ENCODE measurements around the gene ACOXL. TPM values are rescaled to one million over a fixed set of nuclear protein-coding genes. Genes with fewer than 3 reads are reported as not detected.

ACOXL gene
- total RNA-seq, 4 donors from 2014 or later = 0.64 TPM; not detected in 3

DNA sequence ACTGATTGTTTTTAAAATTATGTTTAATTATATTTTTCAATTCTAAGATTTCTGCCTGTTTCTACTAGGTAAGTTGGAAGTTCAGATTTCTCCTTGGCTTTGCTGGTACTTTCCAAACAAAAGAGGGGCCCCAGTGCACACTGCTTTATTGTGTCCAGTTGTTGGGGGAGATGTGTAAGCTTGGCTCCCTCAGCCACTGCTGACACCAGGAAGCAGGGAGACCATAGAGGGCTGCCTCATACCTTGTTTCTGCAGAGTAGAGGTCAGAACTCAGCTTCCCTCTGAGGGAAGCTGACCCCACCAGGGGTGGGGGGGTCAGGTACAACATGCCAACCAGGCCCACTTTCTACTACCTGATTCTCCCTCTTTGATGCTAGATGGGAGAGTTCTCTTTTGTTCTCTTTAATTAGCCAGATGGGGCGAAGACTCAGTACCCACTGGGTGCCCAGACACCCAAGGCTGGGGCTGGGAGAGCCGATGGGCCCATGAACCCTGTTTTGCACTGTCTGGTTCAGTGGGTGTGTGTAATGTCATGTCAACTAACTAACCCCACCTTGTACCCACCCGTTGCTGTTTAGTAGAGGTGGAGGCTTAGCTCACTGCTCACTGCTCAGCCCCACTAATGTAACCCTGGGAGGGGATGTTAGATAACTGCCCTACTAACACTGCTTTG, 403.0 kb downstream of the ACOXL start:
- Histone ChIP-seq H3K27me3 (no peaks in the 10 kb centered on the region), H3K4me1 (peaks cover 23% of the 10 kb centered on the region), H3K4me3 (no peak overlapping the region), H3K9me3 (no peaks in the 10 kb centered on the region), H3K27ac (no peak overlapping the region), H3K36me3 (peaks cover 3% of the 10 kb centered on the region)
- WGBS = 94% methylated on average over 3 of the region's 3 CpGs
- DNase-seq (ENCODE audit: low spot score in 2 of 2) = no peak
- TF ChIP-seq EP300 (IDR thresholded peaks at IDR 0.05) (no peak), POLR2AphosphoS5 (IDR thresholded peaks at IDR 0.05) (no peak), POLR2A (IDR thresholded peaks at IDR 0.05) (no peak)
- TF ChIP-seq, protein P1, sequence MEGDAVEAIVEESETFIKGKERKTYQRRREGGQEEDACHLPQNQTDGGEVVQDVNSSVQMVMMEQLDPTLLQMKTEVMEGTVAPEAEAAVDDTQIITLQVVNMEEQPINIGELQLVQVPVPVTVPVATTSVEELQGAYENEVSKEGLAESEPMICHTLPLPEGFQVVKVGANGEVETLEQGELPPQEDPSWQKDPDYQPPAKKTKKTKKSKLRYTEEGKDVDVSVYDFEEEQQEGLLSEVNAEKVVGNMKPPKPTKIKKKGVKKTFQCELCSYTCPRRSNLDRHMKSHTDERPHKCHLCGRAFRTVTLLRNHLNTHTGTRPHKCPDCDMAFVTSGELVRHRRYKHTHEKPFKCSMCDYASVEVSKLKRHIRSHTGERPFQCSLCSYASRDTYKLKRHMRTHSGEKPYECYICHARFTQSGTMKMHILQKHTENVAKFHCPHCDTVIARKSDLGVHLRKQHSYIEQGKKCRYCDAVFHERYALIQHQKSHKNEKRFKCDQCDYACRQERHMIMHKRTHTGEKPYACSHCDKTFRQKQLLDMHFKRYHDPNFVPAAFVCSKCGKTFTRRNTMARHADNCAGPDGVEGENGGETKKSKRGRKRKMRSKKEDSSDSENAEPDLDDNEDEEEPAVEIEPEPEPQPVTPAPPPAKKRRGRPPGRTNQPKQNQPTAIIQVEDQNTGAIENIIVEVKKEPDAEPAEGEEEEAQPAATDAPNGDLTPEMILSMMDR (IDR thresholded peaks at IDR 0.05) = no peak

DNA sequence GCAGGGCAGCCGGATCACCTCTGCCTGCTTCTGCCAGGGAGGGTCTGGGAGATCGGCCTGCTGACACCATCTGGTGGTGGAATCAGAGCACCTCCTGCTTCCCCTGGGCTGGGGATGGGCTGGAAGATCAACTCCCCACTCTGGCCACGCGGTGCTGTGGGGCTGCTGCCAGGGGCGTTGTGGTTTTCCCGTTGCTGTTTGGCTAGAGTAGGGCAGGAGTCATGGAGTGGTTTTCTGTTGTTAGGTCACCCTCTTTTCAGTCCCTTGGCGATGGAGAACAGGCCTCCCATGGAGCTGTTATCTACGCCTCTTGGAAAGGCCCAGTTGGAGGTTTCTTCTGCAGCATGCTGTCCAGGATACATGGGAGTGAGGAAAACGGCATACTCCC, 403.5 kb downstream of the ACOXL start:
- H3K27ac ChIP-seq = no peak overlapping the region

GRCh38 chr2:111138839-111139238, 406.5 kb downstream of the ACOXL start:
- WGBS = 80% methylated on average over 5 of the region's 5 CpGs
- no peak for DNase-seq (ENCODE audit: low spot score in 2 of 2)
- no peaks in the 10 kb centered on the region for H3K9me3 ChIP-seq
- no peaks in the 10 kb centered on the region for H3K27me3 ChIP-seq
- H3K4me1 ChIP-seq = peaks cover 23% of the 10 kb centered on the region
- TF ChIP-seq POLR2A (IDR thresholded peaks at IDR 0.05) (no peak), EP300 (IDR thresholded peaks at IDR 0.05) (no peak), POLR2AphosphoS5 (IDR thresholded peaks at IDR 0.05) (no peak)
- TF ChIP-seq, protein P1 (IDR thresholded peaks at IDR 0.05) = no peak
- H3K36me3 ChIP-seq = peaks cover 3% of the 10 kb centered on the region
- no peak overlapping the region for H3K27ac ChIP-seq
- H3K4me3 ChIP-seq = no peak overlapping the region

More for the DNA sequence above, 403.5 kb downstream of the ACOXL start:
- Histone ChIP-seq H3K27me3 (no peaks in the 10 kb centered on the region), H3K4me1 (peaks cover 23% of the 10 kb centered on the region), H3K9me3 (no peaks in the 10 kb centered on the region), H3K4me3 (no peak overlapping the region), H3K36me3 (peaks cover 3% of the 10 kb centered on the region)
- TF ChIP-seq POLR2AphosphoS5 (IDR thresholded peaks at IDR 0.05) = no peak
- no peak for TF ChIP-seq POLR2A (IDR thresholded peaks at IDR 0.05)
- TF ChIP-seq EP300 (IDR thresholded peaks at IDR 0.05) = no peak
- TF ChIP-seq, protein P1 (IDR thresholded peaks at IDR 0.05) = no peak
- 86% methylated on average over 9 of the region's 9 CpGs for WGBS
- DNase-seq (ENCODE audit: low spot score in 2 of 2) = peak in 1 of 2 donors; percentile 68

DNA sequence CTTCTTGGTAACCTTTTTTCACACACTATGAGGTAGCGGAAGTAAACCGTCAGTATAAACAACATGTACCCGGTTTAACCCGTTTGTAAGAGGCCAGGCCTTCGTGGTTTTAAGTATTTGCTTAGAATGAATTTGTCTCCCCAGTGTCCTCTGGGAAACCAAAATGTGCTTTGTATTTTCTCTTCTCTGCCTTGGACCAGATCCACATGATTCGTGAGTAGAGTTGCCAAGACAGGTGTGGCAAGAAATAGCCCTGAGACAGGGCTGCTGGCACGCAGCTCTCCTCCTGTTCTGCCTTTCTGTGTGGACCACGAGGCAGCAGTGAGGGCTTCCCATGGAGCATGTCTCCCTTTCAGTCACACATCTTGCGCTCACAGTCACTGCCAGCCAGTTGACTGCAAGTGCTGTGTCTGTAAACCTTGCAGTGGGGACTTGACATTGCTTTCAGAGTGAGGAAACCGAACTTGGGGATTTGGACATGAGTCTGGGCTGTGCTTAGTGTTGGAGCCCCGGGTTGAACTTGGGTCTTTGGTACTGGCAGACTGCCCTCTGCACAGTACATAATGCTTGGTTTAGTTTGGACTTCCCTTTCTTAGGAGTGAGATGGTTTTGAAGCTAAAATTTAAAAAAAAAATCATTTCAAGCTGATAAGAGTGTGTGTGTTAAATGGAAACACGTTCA, 407.4 kb downstream of the ACOXL start:
- 55% methylated on average over 12 of the region's 12 CpGs for WGBS
- Histone ChIP-seq H3K9me3 (no peaks in the 10 kb centered on the region), H3K27ac (no peak overlapping the region), H3K4me3 (no peak overlapping the region), H3K4me1 (peaks cover 23% of the 10 kb centered on the region), H3K36me3 (peaks cover 5% of the 10 kb centered on the region), H3K27me3 (no peaks in the 10 kb centered on the region)
- no peak for DNase-seq (ENCODE audit: low spot score in 2 of 2)
- TF ChIP-seq POLR2A (IDR thresholded peaks at IDR 0.05) = no peak
- TF ChIP-seq, protein P1 (IDR thresholded peaks at IDR 0.05) = no peak

DNA sequence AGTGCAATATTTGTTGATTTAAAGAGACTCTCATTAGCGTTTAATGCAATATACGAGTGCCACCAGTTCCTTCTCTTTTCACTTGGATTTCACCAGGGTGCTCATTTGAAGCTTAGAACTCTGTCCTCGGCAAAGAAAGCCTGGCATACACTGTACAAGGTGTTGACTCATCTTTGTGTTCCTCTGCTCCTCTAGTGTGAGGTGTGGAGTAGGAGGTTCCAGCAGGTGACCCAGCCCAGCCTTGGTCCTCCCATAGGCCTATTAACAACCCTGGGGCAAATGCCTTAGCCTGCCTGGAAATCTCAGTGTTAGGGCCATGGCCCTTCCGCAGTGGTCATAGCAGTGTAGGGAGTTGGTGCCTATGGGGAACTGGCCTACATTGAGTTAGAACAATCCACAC, 408.4 kb downstream of the ACOXL start:
- Histone ChIP-seq H3K27ac (no peak overlapping the region), H3K4me1 (peaks cover 19% of the 10 kb centered on the region), H3K4me3 (no peak overlapping the region), H3K9me3 (no peaks in the 10 kb centered on the region), H3K36me3 (peaks cover 5% of the 10 kb centered on the region), H3K27me3 (no peaks in the 10 kb centered on the region)
- WGBS = 90% methylated on average over 4 of the region's 4 CpGs
- no peak for TF ChIP-seq POLR2A (IDR thresholded peaks at IDR 0.05)
- no peak for TF ChIP-seq EP300 (IDR thresholded peaks at IDR 0.05)
- no peak for TF ChIP-seq POLR2AphosphoS5 (IDR thresholded peaks at IDR 0.05)
- TF ChIP-seq, protein P1 (IDR thresholded peaks at IDR 0.05) = no peak
- no peak for DNase-seq (ENCODE audit: low spot score in 2 of 2)
